ENCODE results near the gene BTF3L4.
A peak's percentile ranks its signal among the peaks of the same experiment; 100 is the strongest.
"Not testable (repeated sequence)": the region's sequence is repeated elsewhere in the genome, so short reads cannot be mapped to it uniquely, and the experiment has no call there.

Gene BTF3L4

GRCh38 chr1:52055066-52055865, 829 bp upstream of the BTF3L4 start, which contains the start of gene TXNDC12:
Gene TXNDC12, minus strand, starts transcription at chr1:52055191. Its CDS starts 95 bp downstream, at chr1:52055096.
- FAIRE-seq = no peak
- DNase-seq (ENCODE audit: low spot score) = peak; percentile 91

GRCh38 chr1:52055866-52056162, 281 bp upstream of the BTF3L4 start:
- FAIRE-seq = no peak

GRCh38 chr1:52056937-52057231, 789 bp downstream of the BTF3L4 start:
- no peak for FAIRE-seq
- no peak for DNase-seq (ENCODE audit: low spot score)

More at GRCh38 chr1:52055866-52056162, 281 bp upstream of the BTF3L4 start:
- no peak for DNase-seq (ENCODE audit: low spot score)

GRCh38 chr1:52057255-52057654, 1.2 kb downstream of the BTF3L4 start:
- no peak for DNase-seq (ENCODE audit: low spot score)
- FAIRE-seq = no peak

- no peak for FAIRE-seq
- DNase-seq (ENCODE audit: low spot score) = no peak
These were observed 1.9 kb downstream of the BTF3L4 start for GRCh38 chr1:52057876-52058415.

GRCh38 chr1:52059321-52059720, 3.2 kb downstream of the BTF3L4 start:
- DNase-seq (ENCODE audit: low spot score) (no peak), FAIRE-seq (no peak)

GRCh38 chr1:52059888-52060287, 3.8 kb downstream of the BTF3L4 start:
- FAIRE-seq = no peak
- no peak for DNase-seq (ENCODE audit: low spot score)

- no peak for FAIRE-seq
- DNase-seq (ENCODE audit: low spot score) = no peak
These were observed 4.7 kb downstream of the BTF3L4 start for GRCh38 chr1:52060822-52061221.

GRCh38 chr1:52063192-52063591, 7.1 kb downstream of the BTF3L4 start:
- FAIRE-seq (no peak), DNase-seq (ENCODE audit: low spot score) (no peak)

GRCh38 chr1:52070704-52071103, 14.6 kb downstream of the BTF3L4 start:
- DNase-seq (ENCODE audit: low spot score) (no peak), FAIRE-seq (no peak)

- FAIRE-seq (no peak), DNase-seq (ENCODE audit: low spot score) (no peak)
These were observed 16.2 kb downstream of the BTF3L4 start for GRCh38 chr1:52072291-52072690.

GRCh38 chr1:52077277-52077676, 21.2 kb downstream of the BTF3L4 start:
- not testable (repeated sequence) for DNase-seq (ENCODE audit: low spot score); FAIRE-seq

- DNase-seq (ENCODE audit: low spot score) (no peak), FAIRE-seq (no peak)
These were observed 23.9 kb downstream of the BTF3L4 start for GRCh38 chr1:52080014-52080415.

GRCh38 chr1:52087892-52088291, 31.8 kb downstream of the BTF3L4 start:
- FAIRE-seq = not testable (repeated sequence)

GRCh38 chr1:52094300-52094699, 38.2 kb downstream of the BTF3L4 start:
- not testable (repeated sequence) for DNase-seq (ENCODE audit: low spot score); FAIRE-seq

More at GRCh38 chr1:52087892-52088291, 31.8 kb downstream of the BTF3L4 start:
- not testable (repeated sequence) for DNase-seq (ENCODE audit: low spot score)

- FAIRE-seq = no peak
- DNase-seq (ENCODE audit: low spot score) = no peak
These were observed 40.1 kb downstream of the BTF3L4 start for GRCh38 chr1:52096216-52096615.

GRCh38 chr1:52098139-52098871, 42.2 kb downstream of the BTF3L4 start:
- no peak for DNase-seq (ENCODE audit: low spot score)
- no peak for FAIRE-seq

- FAIRE-seq = no peak
- no peak for DNase-seq (ENCODE audit: low spot score)
These were observed 46.4 kb downstream of the BTF3L4 start for GRCh38 chr1:52102336-52103013.

GRCh38 chr1:52111492-52111891, 55.4 kb downstream of the BTF3L4 start:
- DNase-seq (ENCODE audit: low spot score) = no peak
- no peak for FAIRE-seq

- no peak for DNase-seq (ENCODE audit: low spot score)
- FAIRE-seq = no peak
These were observed 56.4 kb downstream of the BTF3L4 start for GRCh38 chr1:52112489-52112888.

- no peak for FAIRE-seq
- no peak for DNase-seq (ENCODE audit: low spot score)
These were observed 63.4 kb downstream of the BTF3L4 start for GRCh38 chr1:52119301-52120079.

All from urothelium cell line (cell line).